Cardiac fibroblast (primary cell): ENCODE results near the gene EGFL7.

Experiments used
- DNase-seq, 2 donors: peaks; one replicate each; pipeline versions ENCODE4 v3.0.0 to v3.0.0-alpha.2; 2010; ENCODE audit warnings: low read depth in 2 of 2
- H3K4me3 ChIP-seq, 2 donors: replicated peaks in 1 of 2; 1 replicate in 1 of 2; 2 replicates in 1 of 2; pipeline ENCODE4 v1.5.1; 2011; ENCODE audit warnings: low read depth in 2 of 2, low read length in 2 of 2, mild to moderate bottlenecking in 2 of 2, moderate library complexity in 1 of 2
- CTCF ChIP-seq: IDR thresholded peaks from one replicate; pipeline ENCODE4 v1.5.1; 2011; ENCODE audit warnings: low read depth, mild to moderate bottlenecking, low read length, inconsistent platforms

EGFL7 gene

GRCh38 chr9:136718345-136719194, 55.9 kb downstream of the EGFL7 start:
- DNase-seq: no peak
- no peak overlapping the region for H3K4me3 ChIP-seq
- TF ChIP-seq CTCF: no peak

GRCh38 chr9:136719195-136719880, 56.6 kb downstream of the EGFL7 start:
- TF ChIP-seq CTCF: no peak
- no peak for DNase-seq
- no peak overlapping the region for H3K4me3 ChIP-seq

- peak in 1 of 2 donors; percentile 54 for DNase-seq
- no peak overlapping the region for H3K4me3 ChIP-seq
- TF ChIP-seq CTCF: no peak
Measured at GRCh38 chr9:136720251-136720897, 57.7 kb downstream of the EGFL7 start.

GRCh38 chr9:136720898-136721338, 58.2 kb downstream of the EGFL7 start:
- no peak overlapping the region for H3K4me3 ChIP-seq
- TF ChIP-seq CTCF: no peak
- no peak for DNase-seq

- H3K4me3 ChIP-seq: no peak overlapping the region
- no peak for TF ChIP-seq CTCF
- peak; percentile 73 to 91 for DNase-seq
Measured at GRCh38 chr9:136721339-136722092, 58.8 kb downstream of the EGFL7 start.
